SK-N-SH treated with all-trans-retinoic acid at 6 μM for 48 hours (cell line): Measurements from ENCODE around the gene PDCD1LG2.

Experiments used
- ATAC-seq: fragments of 200-7000 bp; cut with Tn5 transposase; 3 replicates; pipeline ENCODE4 v1.9.1; 2020; ENCODE audit warnings: mild to moderate bottlenecking, moderate library complexity
- ARNTL ChIP-seq: fragments of 450-650 bp; formaldehyde crosslinking; IDR thresholded peaks from 2 replicates; pipeline ENCODE4 v1.5.0; 2020; ENCODE audit warnings: low read depth, mild to moderate bottlenecking, moderate library complexity, borderline replicate concordance
- BACH2 ChIP-seq: fragments of 250-450 bp; sonication (Bioruptor Pico); IDR thresholded peaks from 2 replicates; pipeline ENCODE4 v1.9.0; 2021; ENCODE audit warnings: mild to moderate bottlenecking, borderline replicate concordance
- CSDC2 ChIP-seq: fragments of 250-450 bp; sonication (Bioruptor Pico); IDR thresholded peaks from 2 replicates; pipeline ENCODE4 v1.5.0; 2020; ENCODE audit warnings: mild to moderate bottlenecking, moderate library complexity
- ESRRG ChIP-seq: fragments of 250-450 bp; sonication (Bioruptor Pico); IDR thresholded peaks from 2 replicates; pipeline ENCODE4 v1.6.1; 2021; ENCODE audit warnings: mild to moderate bottlenecking
- GLIS3 ChIP-seq: fragments of 250-450 bp; sonication (Bioruptor Pico); IDR thresholded peaks from 2 replicates; pipeline ENCODE4 v1.5.0; 2020; ENCODE audit warnings: mild to moderate bottlenecking, moderate library complexity
- ISL1 ChIP-seq: fragments of 250-450 bp; sonication (Bioruptor Pico); IDR thresholded peaks from 2 replicates; pipeline ENCODE4 v2.1.2; 2022; ENCODE audit warnings: mild to moderate bottlenecking, moderate library complexity
- OSR1 ChIP-seq: fragments of 250-450 bp; sonication (Bioruptor Pico); IDR thresholded peaks from 2 replicates; pipeline ENCODE4 v1.8.0; 2022; ENCODE audit warnings: moderate library complexity, mild to moderate bottlenecking, inconsistent platforms
- PPARA ChIP-seq: fragments of 250-450 bp; sonication (Bioruptor Pico); IDR thresholded peaks from 2 replicates; pipeline ENCODE4 v1.5.0; 2020; ENCODE audit warnings: mild to moderate bottlenecking, borderline replicate concordance
- RARB ChIP-seq: fragments of 250-450 bp; sonication (Bioruptor Pico); IDR thresholded peaks from 2 replicates; pipeline ENCODE4 v1.8.0; 2021; ENCODE audit warnings: mild to moderate bottlenecking, moderate library complexity
- TCF4 ChIP-seq: fragments of 250-450 bp; sonication (Bioruptor Pico); IDR thresholded peaks from 2 replicates; pipeline ENCODE4 v1.8.0; 2021; ENCODE audit warnings: mild to moderate bottlenecking, moderate library complexity, borderline replicate concordance
- TOX ChIP-seq: fragments of 250-450 bp; sonication (Bioruptor Pico); IDR thresholded peaks from 2 replicates; pipeline ENCODE4 v1.8.0; 2021; ENCODE audit warnings: mild to moderate bottlenecking, moderate library complexity, borderline replicate concordance
- ZC3H10 ChIP-seq: fragments of 250-450 bp; sonication (Bioruptor Pico); IDR thresholded peaks from 2 replicates; pipeline ENCODE4 v1.5.1; 2021; ENCODE audit warnings: mild to moderate bottlenecking, moderate library complexity
- ZFP3 ChIP-seq: fragments of 250-450 bp; sonication (Bioruptor Pico); IDR thresholded peaks from 2 replicates; pipeline ENCODE4 v1.5.0; 2020; ENCODE audit warnings: mild to moderate bottlenecking, moderate library complexity
- ZFP30 ChIP-seq: fragments of 450-650 bp; formaldehyde crosslinking; IDR thresholded peaks from 2 replicates; pipeline ENCODE4 v1.5.0; 2022; ENCODE audit warnings: mild to moderate bottlenecking, moderate library complexity
- ZNF565 ChIP-seq: fragments of 450-650 bp; formaldehyde crosslinking; conservative IDR thresholded peaks from 2 replicates; pipeline ENCODE4 v1.5.0; 2020; ENCODE audit warnings: low read depth, mild to moderate bottlenecking, moderate library complexity
- ZNF70 ChIP-seq: fragments of 450-650 bp; formaldehyde crosslinking; IDR thresholded peaks from 2 replicates; pipeline ENCODE4 v1.5.0; 2020; ENCODE audit warnings: mild to moderate bottlenecking, moderate library complexity
- ZNF8 ChIP-seq: fragments of 450-650 bp; formaldehyde crosslinking; IDR thresholded peaks from 2 replicates; pipeline ENCODE4 v1.5.0; 2020; ENCODE audit warnings: mild to moderate bottlenecking, moderate library complexity
- TF ChIP-seq, protein P1 (sequence below): fragments of 250-450 bp; sonication (Bioruptor Pico); IDR thresholded peaks from 2 replicates; pipeline ENCODE4 v1.5.1; 2021; ENCODE audit warnings: mild to moderate bottlenecking, moderate library complexity
- TF ChIP-seq, protein P2 (sequence below): fragments of 250-450 bp; sonication (Bioruptor Pico); IDR thresholded peaks from 2 replicates; pipeline ENCODE4 v1.8.0; 2021; ENCODE audit warnings: low read depth, mild to moderate bottlenecking, moderate library complexity, borderline replicate concordance
- TF ChIP-seq, protein P3 (sequence below): fragments of 250-450 bp; sonication (Bioruptor Pico); IDR thresholded peaks from 2 replicates; pipeline ENCODE4 v1.5.1; 2020; ENCODE audit warnings: low read depth, mild to moderate bottlenecking, moderate library complexity
- TF ChIP-seq, protein P4 (sequence below): fragments of 250-450 bp; sonication (Bioruptor Pico); IDR thresholded peaks from 2 replicates; pipeline ENCODE4 v1.8.0; 2020; ENCODE audit warnings: mild to moderate bottlenecking, moderate library complexity, borderline replicate concordance
- TF ChIP-seq, protein P5 (sequence below): fragments of 250-450 bp; sonication (Bioruptor Pico); IDR thresholded peaks from 2 replicates; pipeline ENCODE4 v1.5.0; 2020; ENCODE audit warnings: mild to moderate bottlenecking, moderate library complexity

PDCD1LG2 gene

DNA sequence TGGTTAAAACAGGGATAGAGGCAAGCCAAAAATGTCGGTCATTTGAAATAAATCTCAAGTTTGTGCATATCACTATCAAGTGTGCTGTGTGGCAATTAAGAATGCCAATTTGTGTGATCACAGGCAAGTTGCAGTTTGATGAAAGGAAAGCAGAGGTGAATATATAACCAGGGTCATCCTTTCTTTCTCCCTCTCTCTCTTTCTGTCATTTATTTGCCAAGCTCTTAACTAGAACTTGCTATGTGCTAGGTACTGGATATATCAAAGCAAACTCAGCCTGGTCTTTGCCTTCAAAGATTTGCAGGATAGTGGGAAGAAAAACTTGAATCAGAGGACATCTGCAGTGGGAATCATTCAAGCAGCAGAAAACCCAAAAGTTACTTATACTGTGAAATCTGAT lies 22.0 kb downstream of the PDCD1LG2 start:
- TF ChIP-seq CSDC2 (CRISPR knock-in tag) (no peak), ZNF8 (no peak)
- TF ChIP-seq, protein P1, sequence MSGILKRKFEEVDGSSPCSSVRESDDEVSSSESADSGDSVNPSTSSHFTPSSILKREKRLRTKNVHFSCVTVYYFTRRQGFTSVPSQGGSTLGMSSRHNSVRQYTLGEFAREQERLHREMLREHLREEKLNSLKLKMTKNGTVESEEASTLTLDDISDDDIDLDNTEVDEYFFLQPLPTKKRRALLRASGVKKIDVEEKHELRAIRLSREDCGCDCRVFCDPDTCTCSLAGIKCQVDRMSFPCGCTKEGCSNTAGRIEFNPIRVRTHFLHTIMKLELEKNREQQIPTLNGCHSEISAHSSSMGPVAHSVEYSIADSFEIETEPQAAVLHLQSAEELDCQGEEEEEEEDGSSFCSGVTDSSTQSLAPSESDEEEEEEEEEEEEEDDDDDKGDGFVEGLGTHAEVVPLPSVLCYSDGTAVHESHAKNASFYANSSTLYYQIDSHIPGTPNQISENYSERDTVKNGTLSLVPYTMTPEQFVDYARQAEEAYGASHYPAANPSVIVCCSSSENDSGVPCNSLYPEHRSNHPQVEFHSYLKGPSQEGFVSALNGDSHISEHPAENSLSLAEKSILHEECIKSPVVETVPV (CRISPR knock-in tag) = no peak
- ATAC-seq = no peak

DNA sequence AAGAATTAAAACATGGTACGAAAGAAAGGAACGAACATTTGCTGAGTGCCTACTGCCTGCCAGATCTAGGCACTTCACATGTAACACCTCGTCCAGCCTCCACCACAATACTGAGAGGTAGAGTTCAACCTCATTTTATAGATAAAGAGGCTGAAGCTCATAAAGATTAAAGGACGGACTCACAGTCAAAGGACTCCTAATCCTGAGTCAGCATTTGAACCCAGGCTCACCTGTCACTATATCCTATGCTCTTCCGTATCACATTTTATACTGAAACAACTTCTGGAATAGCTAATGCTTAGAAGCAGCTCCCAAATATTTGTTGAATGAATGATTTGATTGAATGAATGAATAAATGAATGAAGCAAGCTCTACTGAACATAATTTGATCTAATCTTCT lies 22.5 kb downstream of the PDCD1LG2 start:
- no peak for ATAC-seq
- TF ChIP-seq RARB (CRISPR knock-in tag) = no peak
- TF ChIP-seq ZC3H10 = no peak

DNA sequence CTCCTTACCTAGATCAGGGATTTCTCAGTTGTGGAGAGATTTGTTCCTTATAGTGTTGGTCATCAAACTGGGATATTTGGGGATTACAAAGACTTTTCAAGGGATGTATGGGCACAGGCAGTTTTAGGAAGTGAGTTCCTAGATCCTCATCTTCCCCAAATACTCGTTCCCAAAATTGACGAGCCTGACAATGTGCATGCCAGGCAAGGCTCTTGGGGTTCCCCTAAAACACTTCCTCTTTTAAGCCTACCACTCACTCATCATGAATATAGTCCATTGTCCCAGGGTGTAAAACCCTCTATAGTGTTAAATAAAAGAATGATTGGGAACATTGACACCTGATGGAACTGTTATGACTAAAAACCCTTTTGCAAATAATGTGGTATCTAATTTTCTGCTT lies 26.4 kb downstream of the PDCD1LG2 start:
- ATAC-seq = no peak
- TF ChIP-seq ZNF565 = no peak
- TF ChIP-seq, protein P2, sequence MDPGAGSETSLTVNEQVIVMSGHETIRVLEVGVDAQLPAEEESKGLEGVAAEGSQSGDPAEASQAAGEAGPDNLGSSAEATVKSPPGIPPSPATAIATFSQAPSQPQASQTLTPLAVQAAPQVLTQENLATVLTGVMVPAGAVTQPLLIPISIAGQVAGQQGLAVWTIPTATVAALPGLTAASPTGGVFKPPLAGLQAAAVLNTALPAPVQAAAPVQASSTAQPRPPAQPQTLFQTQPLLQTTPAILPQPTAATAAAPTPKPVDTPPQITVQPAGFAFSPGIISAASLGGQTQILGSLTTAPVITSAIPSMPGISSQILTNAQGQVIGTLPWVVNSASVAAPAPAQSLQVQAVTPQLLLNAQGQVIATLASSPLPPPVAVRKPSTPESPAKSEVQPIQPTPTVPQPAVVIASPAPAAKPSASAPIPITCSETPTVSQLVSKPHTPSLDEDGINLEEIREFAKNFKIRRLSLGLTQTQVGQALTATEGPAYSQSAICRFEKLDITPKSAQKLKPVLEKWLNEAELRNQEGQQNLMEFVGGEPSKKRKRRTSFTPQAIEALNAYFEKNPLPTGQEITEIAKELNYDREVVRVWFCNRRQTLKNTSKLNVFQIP (CRISPR knock-in tag) = no peak
- TF ChIP-seq ISL1 = no peak
- no peak for TF ChIP-seq BACH2 (CRISPR knock-in tag)
- TF ChIP-seq TOX (CRISPR knock-in tag) = no peak
- TF ChIP-seq, protein P1 (CRISPR knock-in tag) = no peak
- no peak for TF ChIP-seq OSR1 (CRISPR knock-in tag)
- no peak for TF ChIP-seq ZNF70 (CRISPR knock-in tag)
- no peak for TF ChIP-seq ZNF8
- TF ChIP-seq ESRRG (CRISPR knock-in tag) = no peak
- TF ChIP-seq PPARA = no peak
- no peak for TF ChIP-seq GLIS3 (CRISPR knock-in tag)
- TF ChIP-seq ARNTL (CRISPR knock-in tag) = no peak
- TF ChIP-seq, protein P3, sequence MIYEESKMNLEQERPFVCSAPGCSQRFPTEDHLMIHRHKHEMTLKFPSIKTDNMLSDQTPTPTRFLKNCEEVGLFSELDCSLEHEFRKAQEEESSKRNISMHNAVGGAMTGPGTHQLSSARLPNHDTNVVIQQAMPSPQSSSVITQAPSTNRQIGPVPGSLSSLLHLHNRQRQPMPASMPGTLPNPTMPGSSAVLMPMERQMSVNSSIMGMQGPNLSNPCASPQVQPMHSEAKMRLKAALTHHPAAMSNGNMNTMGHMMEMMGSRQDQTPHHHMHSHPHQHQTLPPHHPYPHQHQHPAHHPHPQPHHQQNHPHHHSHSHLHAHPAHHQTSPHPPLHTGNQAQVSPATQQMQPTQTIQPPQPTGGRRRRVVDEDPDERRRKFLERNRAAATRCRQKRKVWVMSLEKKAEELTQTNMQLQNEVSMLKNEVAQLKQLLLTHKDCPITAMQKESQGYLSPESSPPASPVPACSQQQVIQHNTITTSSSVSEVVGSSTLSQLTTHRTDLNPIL = no peak
- TF ChIP-seq ZFP3 (CRISPR knock-in tag) = no peak
- TF ChIP-seq, protein P4, sequence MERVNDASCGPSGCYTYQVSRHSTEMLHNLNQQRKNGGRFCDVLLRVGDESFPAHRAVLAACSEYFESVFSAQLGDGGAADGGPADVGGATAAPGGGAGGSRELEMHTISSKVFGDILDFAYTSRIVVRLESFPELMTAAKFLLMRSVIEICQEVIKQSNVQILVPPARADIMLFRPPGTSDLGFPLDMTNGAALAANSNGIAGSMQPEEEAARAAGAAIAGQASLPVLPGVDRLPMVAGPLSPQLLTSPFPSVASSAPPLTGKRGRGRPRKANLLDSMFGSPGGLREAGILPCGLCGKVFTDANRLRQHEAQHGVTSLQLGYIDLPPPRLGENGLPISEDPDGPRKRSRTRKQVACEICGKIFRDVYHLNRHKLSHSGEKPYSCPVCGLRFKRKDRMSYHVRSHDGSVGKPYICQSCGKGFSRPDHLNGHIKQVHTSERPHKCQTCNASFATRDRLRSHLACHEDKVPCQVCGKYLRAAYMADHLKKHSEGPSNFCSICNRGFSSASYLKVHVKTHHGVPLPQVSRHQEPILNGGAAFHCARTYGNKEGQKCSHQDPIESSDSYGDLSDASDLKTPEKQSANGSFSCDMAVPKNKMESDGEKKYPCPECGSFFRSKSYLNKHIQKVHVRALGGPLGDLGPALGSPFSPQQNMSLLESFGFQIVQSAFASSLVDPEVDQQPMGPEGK (CRISPR knock-in tag) = no peak
- TF ChIP-seq, all 23 proteins: peak for 0

DNA sequence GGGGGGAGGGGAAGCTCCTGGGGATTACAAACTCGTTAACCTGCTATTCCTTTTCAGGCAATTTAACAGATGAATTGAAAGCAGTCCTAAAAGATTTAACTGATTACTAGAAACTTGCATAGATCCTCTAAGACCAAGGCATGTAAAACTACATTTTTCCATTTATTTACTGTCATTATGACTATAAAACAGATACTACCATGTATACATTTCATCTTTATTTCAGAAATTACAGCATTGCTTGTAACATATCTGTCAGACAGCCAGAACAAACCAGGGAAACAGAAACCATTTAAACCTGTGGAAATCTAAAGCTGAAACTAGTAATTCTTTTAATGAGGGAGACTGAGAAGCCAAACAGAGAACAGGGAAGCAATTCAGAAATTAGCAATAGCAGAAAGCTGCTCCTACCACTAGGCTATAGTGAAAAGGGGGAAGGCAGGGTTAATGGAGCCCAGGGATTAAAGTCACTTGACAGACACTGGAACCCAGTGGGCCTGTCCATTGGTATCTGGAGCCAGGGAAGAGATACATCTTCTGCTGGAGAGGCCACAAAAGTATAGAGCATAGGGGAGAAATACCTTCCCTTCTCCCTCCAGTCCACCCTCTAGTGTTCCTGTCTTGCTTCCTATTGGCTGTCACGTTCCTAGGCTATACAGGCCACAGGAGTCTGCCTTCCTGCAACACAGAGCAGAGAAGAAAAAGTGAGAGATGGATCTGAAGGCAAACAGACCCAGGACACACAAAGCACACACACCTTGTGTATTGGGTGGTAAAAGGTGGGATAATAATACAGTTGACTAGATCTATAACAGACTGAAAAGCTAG lies 33.8 kb downstream of the PDCD1LG2 start:
- ATAC-seq = no peak
- TF ChIP-seq ISL1 (no peak), GLIS3 (CRISPR knock-in tag) (no peak), TCF4 (CRISPR knock-in tag) (no peak), ZNF70 (CRISPR knock-in tag) (no peak), ZC3H10 (no peak), ZFP30 (CRISPR knock-in tag) (no peak), RARB (CRISPR knock-in tag) (no peak), CSDC2 (CRISPR knock-in tag) (no peak)
- TF ChIP-seq, protein P1 (CRISPR knock-in tag) = no peak
- TF ChIP-seq, protein P4 (CRISPR knock-in tag) = no peak
- TF ChIP-seq, protein P5, sequence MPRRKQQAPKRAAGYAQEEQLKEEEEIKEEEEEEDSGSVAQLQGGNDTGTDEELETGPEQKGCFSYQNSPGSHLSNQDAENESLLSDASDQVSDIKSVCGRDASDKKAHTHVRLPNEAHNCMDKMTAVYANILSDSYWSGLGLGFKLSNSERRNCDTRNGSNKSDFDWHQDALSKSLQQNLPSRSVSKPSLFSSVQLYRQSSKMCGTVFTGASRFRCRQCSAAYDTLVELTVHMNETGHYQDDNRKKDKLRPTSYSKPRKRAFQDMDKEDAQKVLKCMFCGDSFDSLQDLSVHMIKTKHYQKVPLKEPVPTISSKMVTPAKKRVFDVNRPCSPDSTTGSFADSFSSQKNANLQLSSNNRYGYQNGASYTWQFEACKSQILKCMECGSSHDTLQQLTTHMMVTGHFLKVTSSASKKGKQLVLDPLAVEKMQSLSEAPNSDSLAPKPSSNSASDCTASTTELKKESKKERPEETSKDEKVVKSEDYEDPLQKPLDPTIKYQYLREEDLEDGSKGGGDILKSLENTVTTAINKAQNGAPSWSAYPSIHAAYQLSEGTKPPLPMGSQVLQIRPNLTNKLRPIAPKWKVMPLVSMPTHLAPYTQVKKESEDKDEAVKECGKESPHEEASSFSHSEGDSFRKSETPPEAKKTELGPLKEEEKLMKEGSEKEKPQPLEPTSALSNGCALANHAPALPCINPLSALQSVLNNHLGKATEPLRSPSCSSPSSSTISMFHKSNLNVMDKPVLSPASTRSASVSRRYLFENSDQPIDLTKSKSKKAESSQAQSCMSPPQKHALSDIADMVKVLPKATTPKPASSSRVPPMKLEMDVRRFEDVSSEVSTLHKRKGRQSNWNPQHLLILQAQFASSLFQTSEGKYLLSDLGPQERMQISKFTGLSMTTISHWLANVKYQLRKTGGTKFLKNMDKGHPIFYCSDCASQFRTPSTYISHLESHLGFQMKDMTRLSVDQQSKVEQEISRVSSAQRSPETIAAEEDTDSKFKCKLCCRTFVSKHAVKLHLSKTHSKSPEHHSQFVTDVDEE (CRISPR knock-in tag) = no peak
